Measurements from ENCODE around the gene SREK1IP1. TPM values are rescaled to one million over a fixed set of nuclear protein-coding genes. Genes with fewer than 3 reads are reported as not detected.

SREK1IP1 gene
- total RNA-seq, 1 donor from 2014 or later = 17.9 TPM

DNA sequence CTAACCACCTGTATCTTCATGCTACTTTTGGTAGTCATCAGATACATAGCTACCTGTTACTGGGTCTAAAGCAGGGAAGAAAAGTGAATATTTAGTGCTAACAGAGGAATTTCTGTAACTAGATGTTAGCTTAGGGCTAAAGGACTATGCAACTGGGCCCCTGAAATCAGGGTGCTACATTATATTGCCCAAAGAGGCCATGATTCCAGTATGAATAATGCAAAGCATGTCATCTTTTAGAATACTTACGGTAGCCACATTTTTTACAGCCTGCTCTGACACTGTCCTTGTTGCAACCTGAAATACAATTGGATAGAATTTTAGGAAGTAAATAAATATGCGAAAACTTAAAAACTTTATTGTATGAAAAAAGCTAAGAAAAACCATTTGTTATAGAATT is 14.4 kb downstream of the SREK1IP1 start:
- no peak overlapping the region for H3K27ac Mint-ChIP-seq (ENCODE audit: unreplicated experiment)
- H3K27me3 Mint-ChIP-seq (ENCODE audit: unreplicated experiment) = no peaks in the 10 kb centered on the region
- H3K4me1 Mint-ChIP-seq (ENCODE audit: unreplicated experiment) = peaks cover 6% of the 10 kb centered on the region
- H3K9me3 Mint-ChIP-seq (ENCODE audit: unreplicated experiment) = no peaks in the 10 kb centered on the region
- H3K36me3 Mint-ChIP-seq (ENCODE audit: unreplicated experiment) = peaks cover 13% of the 10 kb centered on the region
- H3K4me3 Mint-ChIP-seq (ENCODE audit: unreplicated experiment) = no peak overlapping the region
- no peak for DNase-seq (ENCODE audit: extremely low spot score, unreplicated experiment)
- TF ChIP-seq, protein P1, sequence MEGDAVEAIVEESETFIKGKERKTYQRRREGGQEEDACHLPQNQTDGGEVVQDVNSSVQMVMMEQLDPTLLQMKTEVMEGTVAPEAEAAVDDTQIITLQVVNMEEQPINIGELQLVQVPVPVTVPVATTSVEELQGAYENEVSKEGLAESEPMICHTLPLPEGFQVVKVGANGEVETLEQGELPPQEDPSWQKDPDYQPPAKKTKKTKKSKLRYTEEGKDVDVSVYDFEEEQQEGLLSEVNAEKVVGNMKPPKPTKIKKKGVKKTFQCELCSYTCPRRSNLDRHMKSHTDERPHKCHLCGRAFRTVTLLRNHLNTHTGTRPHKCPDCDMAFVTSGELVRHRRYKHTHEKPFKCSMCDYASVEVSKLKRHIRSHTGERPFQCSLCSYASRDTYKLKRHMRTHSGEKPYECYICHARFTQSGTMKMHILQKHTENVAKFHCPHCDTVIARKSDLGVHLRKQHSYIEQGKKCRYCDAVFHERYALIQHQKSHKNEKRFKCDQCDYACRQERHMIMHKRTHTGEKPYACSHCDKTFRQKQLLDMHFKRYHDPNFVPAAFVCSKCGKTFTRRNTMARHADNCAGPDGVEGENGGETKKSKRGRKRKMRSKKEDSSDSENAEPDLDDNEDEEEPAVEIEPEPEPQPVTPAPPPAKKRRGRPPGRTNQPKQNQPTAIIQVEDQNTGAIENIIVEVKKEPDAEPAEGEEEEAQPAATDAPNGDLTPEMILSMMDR (IDR thresholded peaks at IDR 0.05) = no peak

DNA sequence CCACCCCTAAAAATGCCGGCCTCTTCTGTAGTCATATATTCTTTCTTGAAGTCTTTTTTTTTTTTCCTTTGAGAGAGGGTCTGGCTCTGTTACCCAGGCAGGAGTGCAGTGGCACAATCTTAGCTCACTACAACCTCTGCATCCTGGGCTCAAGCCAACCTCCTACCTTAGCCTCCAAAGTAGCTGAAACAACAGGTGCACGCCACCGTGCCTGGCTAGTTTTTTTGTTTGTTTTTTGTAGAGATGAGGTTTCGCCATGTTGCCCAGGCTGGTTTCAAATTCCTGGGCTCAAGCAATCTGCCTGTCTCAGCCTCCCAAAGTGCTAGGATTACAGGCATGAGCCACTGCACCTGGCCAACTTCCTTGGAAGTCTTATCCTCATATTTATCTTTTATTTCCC is 19.1 kb downstream of the SREK1IP1 start:
- TF ChIP-seq, protein P1 (IDR thresholded peaks at IDR 0.05) = no peak
- DNase-seq (ENCODE audit: extremely low spot score, unreplicated experiment) = no peak
- peaks cover 13% of the 10 kb centered on the region for H3K36me3 Mint-ChIP-seq (ENCODE audit: unreplicated experiment)
- no peaks in the 10 kb centered on the region for H3K27me3 Mint-ChIP-seq (ENCODE audit: unreplicated experiment)
- no peaks in the 10 kb centered on the region for H3K4me1 Mint-ChIP-seq (ENCODE audit: unreplicated experiment)
- H3K27ac Mint-ChIP-seq (ENCODE audit: unreplicated experiment) = no peak overlapping the region
- no peaks in the 10 kb centered on the region for H3K9me3 Mint-ChIP-seq (ENCODE audit: unreplicated experiment)
- no peak overlapping the region for H3K4me3 Mint-ChIP-seq (ENCODE audit: unreplicated experiment)

DNA sequence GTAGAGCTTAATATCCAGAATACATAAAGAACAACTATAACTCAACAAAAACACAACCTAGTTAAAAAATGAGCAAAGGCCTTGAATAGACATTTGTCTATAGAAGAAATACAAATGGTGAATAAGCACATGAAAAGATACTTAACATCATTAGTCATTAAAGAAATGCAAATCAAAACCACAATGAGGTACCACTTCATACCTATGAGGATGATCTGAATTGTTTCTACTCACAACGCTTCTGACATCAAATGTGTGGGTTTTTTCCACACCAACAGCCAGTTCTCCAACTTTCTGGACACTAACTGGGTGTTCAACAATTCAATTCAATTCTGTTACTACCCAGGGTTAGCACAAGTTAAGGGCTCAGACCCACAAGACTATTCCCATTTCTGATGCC is 22.0 kb downstream of the SREK1IP1 start:
- Mint-ChIP-seq H3K4me3 (ENCODE audit: unreplicated experiment) (no peak overlapping the region), H3K27ac (ENCODE audit: unreplicated experiment) (no peak overlapping the region), H3K4me1 (ENCODE audit: unreplicated experiment) (no peaks in the 10 kb centered on the region), H3K27me3 (ENCODE audit: unreplicated experiment) (no peaks in the 10 kb centered on the region), H3K9me3 (ENCODE audit: unreplicated experiment) (no peaks in the 10 kb centered on the region), H3K36me3 (ENCODE audit: unreplicated experiment) (peaks cover 10% of the 10 kb centered on the region)
- TF ChIP-seq, protein P1 (IDR thresholded peaks at IDR 0.05) = no peak
- no peak for DNase-seq (ENCODE audit: extremely low spot score, unreplicated experiment)

DNA sequence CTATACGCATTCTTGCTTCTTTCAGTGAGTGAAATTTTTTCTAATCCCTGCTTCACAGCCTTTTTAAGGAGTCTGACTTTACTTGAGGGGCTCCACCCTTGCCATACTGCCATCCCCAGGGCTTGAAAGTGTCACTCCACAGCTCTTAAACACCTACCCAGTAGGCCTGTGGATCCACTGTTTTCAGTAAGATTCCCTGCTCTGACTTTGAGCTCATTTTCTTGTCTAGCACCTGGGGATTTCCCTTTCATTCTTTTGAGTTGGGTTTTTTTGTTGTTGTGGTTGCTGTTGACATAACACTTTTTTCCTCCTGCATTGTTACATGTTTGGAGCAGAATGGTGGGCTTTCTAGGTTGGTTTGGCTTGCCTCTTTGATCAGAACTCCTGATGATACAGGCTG is 23.6 kb downstream of the SREK1IP1 start:
- H3K27ac Mint-ChIP-seq (ENCODE audit: unreplicated experiment) = no peak overlapping the region
- peaks cover 12% of the 10 kb centered on the region for H3K36me3 Mint-ChIP-seq (ENCODE audit: unreplicated experiment)
- TF ChIP-seq, protein P1 (IDR thresholded peaks at IDR 0.05) = no peak
- no peak for DNase-seq (ENCODE audit: extremely low spot score, unreplicated experiment)
- no peaks in the 10 kb centered on the region for H3K9me3 Mint-ChIP-seq (ENCODE audit: unreplicated experiment)
- H3K4me1 Mint-ChIP-seq (ENCODE audit: unreplicated experiment) = no peaks in the 10 kb centered on the region
- no peak overlapping the region for H3K4me3 Mint-ChIP-seq (ENCODE audit: unreplicated experiment)
- H3K27me3 Mint-ChIP-seq (ENCODE audit: unreplicated experiment) = no peaks in the 10 kb centered on the region

DNA sequence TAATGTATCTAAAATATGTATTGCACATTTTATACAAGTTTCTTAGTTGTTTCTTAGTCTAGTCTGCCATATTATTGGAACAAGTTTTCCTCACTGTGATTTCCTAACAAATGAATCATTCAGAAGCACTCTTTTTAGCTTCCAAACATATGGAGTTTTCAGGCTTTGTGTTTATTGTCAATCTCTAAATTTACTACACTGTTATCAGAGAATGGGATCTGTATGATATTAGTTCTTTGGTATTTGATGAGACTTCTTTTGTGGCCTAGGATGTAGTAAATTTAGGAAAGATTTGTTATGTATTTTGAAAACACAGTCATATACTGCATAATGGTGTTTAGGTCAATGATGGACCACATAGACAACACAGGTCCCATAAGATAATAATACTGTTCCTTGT is 25.7 kb downstream of the SREK1IP1 start:
- no peak for DNase-seq (ENCODE audit: extremely low spot score, unreplicated experiment)
- H3K4me3 Mint-ChIP-seq (ENCODE audit: unreplicated experiment) = no peak overlapping the region
- H3K36me3 Mint-ChIP-seq (ENCODE audit: unreplicated experiment) = peaks cover 21% of the 10 kb centered on the region
- H3K27me3 Mint-ChIP-seq (ENCODE audit: unreplicated experiment) = no peaks in the 10 kb centered on the region
- TF ChIP-seq, protein P1 (IDR thresholded peaks at IDR 0.05) = no peak
- no peaks in the 10 kb centered on the region for H3K9me3 Mint-ChIP-seq (ENCODE audit: unreplicated experiment)
- no peak overlapping the region for H3K27ac Mint-ChIP-seq (ENCODE audit: unreplicated experiment)
- no peaks in the 10 kb centered on the region for H3K4me1 Mint-ChIP-seq (ENCODE audit: unreplicated experiment)
